Frontal cortex (tissue), 4 donors: ENCODE measurements around the gene SLC25A34. TPM values are rescaled to one million over a fixed set of nuclear protein-coding genes. Genes with fewer than 3 reads are reported as not detected.

Experiments used
- DNase-seq, 2 donors: peaks; one replicate each; pipeline ENCODE4 v3.0.0; 2012; ENCODE audit warnings: low spot score in 2 of 2
- FAIRE-seq: peaks from 2 replicates; lab custom pipeline; 2012; peaks lifted over from hg19 to GRCh38; lab: Jason Lieb, UNC
- total RNA-seq: library from RNA; depleted of rRNA; stranded (reverse); fragments of >200 nt; gene quantifications from one replicate; pipeline ENCODE4 v1.2.3, GENCODE V29; 2014
- donor health status: control.
- donor health status: control.
- donor health status: control.

The SLC25A34 gene
- total RNA-seq, 1 donor from 2014 or later: not detected

- DNase-seq (no peak), FAIRE-seq (no peak)
Observed at GRCh38 chr1:15748690-15749398, 12.8 kb downstream of the SLC25A34 start.

GRCh38 chr1:15749399-15750291, 13.6 kb downstream of the SLC25A34 start:
- no peak for FAIRE-seq
- DNase-seq: no peak

- DNase-seq (no peak), FAIRE-seq (no peak)
Observed at GRCh38 chr1:15750924-15751323, 14.9 kb downstream of the SLC25A34 start.

GRCh38 chr1:15751717-15752116, 15.7 kb downstream of the SLC25A34 start:
- FAIRE-seq: no peak

GRCh38 chr1:15753776-15754175, 17.7 kb downstream of the SLC25A34 start:
- FAIRE-seq: no peak
- DNase-seq: no peak

More at GRCh38 chr1:15751717-15752116, 15.7 kb downstream of the SLC25A34 start:
- DNase-seq: no peak

GRCh38 chr1:15755021-15755645, 19.1 kb downstream of the SLC25A34 start:
- DNase-seq (no peak), FAIRE-seq (no peak)

- no peak for FAIRE-seq
- DNase-seq: no peak
Observed at GRCh38 chr1:15755646-15756040, 19.6 kb downstream of the SLC25A34 start.

- FAIRE-seq: no peak
Observed at GRCh38 chr1:15756143-15757015, 20.3 kb downstream of the SLC25A34 start.

GRCh38 chr1:15757016-15757543, 21.0 kb downstream of the SLC25A34 start:
- DNase-seq (no peak), FAIRE-seq (no peak)

More at GRCh38 chr1:15756143-15757015, 20.3 kb downstream of the SLC25A34 start:
- peak in 1 of 2 donors; percentile 30 for DNase-seq

- DNase-seq (peak in 1 of 2 donors; percentile 38), FAIRE-seq (no peak)
Observed at GRCh38 chr1:15757575-15758342, 21.7 kb downstream of the SLC25A34 start.

GRCh38 chr1:15758343-15758931, 22.4 kb downstream of the SLC25A34 start, which contains the start of gene FBLIM1:
Gene FBLIM1 (plus strand): TSS chr1:15758795. CDS start chr1:15764984, 6,189 bp downstream.
- DNase-seq (peak; percentile 18 to 20), FAIRE-seq (no peak)

GRCh38 chr1:15758953-15759661, 23.0 kb downstream of the SLC25A34 start:
- FAIRE-seq: no peak

GRCh38 chr1:15760520-15761211, 24.6 kb downstream of the SLC25A34 start:
- DNase-seq (peak in 1 of 2 donors; percentile 52), FAIRE-seq (no peak)

More at GRCh38 chr1:15758953-15759661, 23.0 kb downstream of the SLC25A34 start:
- peak in 1 of 2 donors; percentile 60 for DNase-seq

GRCh38 chr1:15761366-15762128, 25.5 kb downstream of the SLC25A34 start:
- no peak for FAIRE-seq
- DNase-seq: no peak

GRCh38 chr1:15762546-15762945, 26.5 kb downstream of the SLC25A34 start:
- no peak for FAIRE-seq
- no peak for DNase-seq

GRCh38 chr1:15764269-15764764, 28.3 kb downstream of the SLC25A34 start:
- DNase-seq (no peak), FAIRE-seq (no peak)
